SK-N-MC (cell line): ENCODE measurements around the gene PLA2G2D.

Experiments used
- DNase-seq: peaks from one replicate; pipeline ENCODE4 v3.0.0-alpha.2; 2011; ENCODE audit warnings: low read depth, low spot score
- H3K27ac ChIP-seq: fragments of 200-600 bp; sonication (generic); 2 replicates; pipeline ENCODE4 v1.5.1; 2016; ENCODE audit warnings: mixed run types
- H3K36me3 ChIP-seq: fragments of 200-600 bp; sonication (generic); 2 replicates; pipeline ENCODE4 v1.6.1; 2017; ENCODE audit warnings: antibody characterized with exemption, low read length, mixed read lengths; ENCODE audit not compliant: insufficient read depth
- H3K4me3 ChIP-seq: fragments of 200-600 bp; sonication (generic); 2 replicates; pipeline ENCODE4 v1.5.1; 2016
- H3K9ac ChIP-seq: fragments of 200-600 bp; sonication (generic); 2 replicates; pipeline ENCODE4 v1.8.0; 2017; ENCODE audit warnings: mixed run types, mixed read lengths; ENCODE audit not compliant: insufficient read length
- H3K9me3 ChIP-seq: fragments of 200-600 bp; sonication (generic); 2 replicates; pipeline ENCODE4 v1.6.1; 2017; ENCODE audit warnings: low read depth, mild to moderate bottlenecking, antibody characterized with exemption, low read length, moderate library complexity, mixed read lengths
- EZH2 ChIP-seq: fragments of 200-600 bp; sonication (generic); IDR thresholded peaks from one replicate; pipeline ENCODE4 v1.6.1; 2017; ENCODE audit warnings: antibody characterized with exemption
- FOXP2 ChIP-seq: optimal IDR thresholded peaks from 2 replicates; pipeline ENCODE3; 2011; ENCODE audit warnings: mild to moderate bottlenecking, moderate library complexity; ENCODE audit not compliant: insufficient read depth; ENCODE audit errors: extremely low read length, control extremely low read depth
- POLR2AphosphoS5 ChIP-seq: IDR thresholded peaks from 2 replicates; pipeline ENCODE4 v1.6.1; 2012; ENCODE audit warnings: mild to moderate bottlenecking, low read depth, low read length, borderline replicate concordance

The PLA2G2D gene

GRCh38 chr1:20073256-20073655 lies 46.1 kb downstream of the PLA2G2D start:
- Histone ChIP-seq H3K36me3 (no peaks in the 10 kb centered on the region), H3K4me3 (no peak overlapping the region), H3K27ac (no peak overlapping the region), H3K9ac (no peak overlapping the region), H3K9me3 (no peaks in the 10 kb centered on the region)
- no peak for DNase-seq
- no peak for TF ChIP-seq FOXP2
- TF ChIP-seq EZH2 = no peak
- TF ChIP-seq POLR2AphosphoS5 = no peak

GRCh38 chr1:20072771-20073170 lies 46.6 kb downstream of the PLA2G2D start:
- Histone ChIP-seq H3K4me3 (no peak overlapping the region), H3K9ac (no peak overlapping the region), H3K9me3 (no peaks in the 10 kb centered on the region), H3K27ac (no peak overlapping the region), H3K36me3 (no peaks in the 10 kb centered on the region)
- DNase-seq = no peak
- no peak for TF ChIP-seq POLR2AphosphoS5
- TF ChIP-seq EZH2 = no peak
- TF ChIP-seq FOXP2 = no peak

- Histone ChIP-seq H3K27ac (no peak overlapping the region), H3K9ac (no peak overlapping the region), H3K9me3 (no peaks in the 10 kb centered on the region), H3K36me3 (no peaks in the 10 kb centered on the region), H3K4me3 (no peak overlapping the region)
- no peak for DNase-seq
- TF ChIP-seq EZH2 (no peak), FOXP2 (no peak), POLR2AphosphoS5 (no peak)
These were observed 47.9 kb downstream of the PLA2G2D start for GRCh38 chr1:20071416-20071815.

- H3K27ac ChIP-seq = no peak overlapping the region
- H3K36me3 ChIP-seq = no peaks in the 10 kb centered on the region
- no peak for DNase-seq
- TF ChIP-seq FOXP2 (no peak), POLR2AphosphoS5 (no peak), EZH2 (no peak)
- H3K9me3 ChIP-seq = no peaks in the 10 kb centered on the region
- no peak overlapping the region for H3K9ac ChIP-seq
- H3K4me3 ChIP-seq = no peak overlapping the region
These were observed 49.0 kb downstream of the PLA2G2D start for GRCh38 chr1:20070357-20070756.

GRCh38 chr1:20069874-20070273 lies 49.5 kb downstream of the PLA2G2D start, which contains the start of gene PLA2G5:
PLA2G5 (plus strand) TSS chr1:20070194; CDS start chr1:20084831, 14,637 bp downstream.
- TF ChIP-seq FOXP2 = no peak
- TF ChIP-seq POLR2AphosphoS5 = no peak
- no peak for TF ChIP-seq EZH2
- Histone ChIP-seq H3K9me3 (no peaks in the 10 kb centered on the region), H3K36me3 (no peaks in the 10 kb centered on the region), H3K9ac (no peak within 1 kb of the TSS), H3K4me3 (no peak within 1 kb of the TSS), H3K27ac (no peak within 1 kb of the TSS)
- no peak for DNase-seq

GRCh38 chr1:20068722-20069121 lies 50.6 kb downstream of the PLA2G2D start:
- TF ChIP-seq EZH2 (no peak), FOXP2 (no peak), POLR2AphosphoS5 (no peak)
- Histone ChIP-seq H3K4me3 (no peak overlapping the region), H3K9me3 (no peaks in the 10 kb centered on the region), H3K36me3 (no peaks in the 10 kb centered on the region), H3K9ac (no peak overlapping the region), H3K27ac (no peak overlapping the region)
- no peak for DNase-seq

GRCh38 chr1:20063861-20064292 lies 55.5 kb downstream of the PLA2G2D start:
- DNase-seq = no peak

More at GRCh38 chr1:20063861-20064292, 55.5 kb downstream of the PLA2G2D start:
- Histone ChIP-seq H3K27ac (no peak overlapping the region), H3K9ac (no peak overlapping the region), H3K9me3 (no peaks in the 10 kb centered on the region), H3K4me3 (no peak overlapping the region), H3K36me3 (no peaks in the 10 kb centered on the region)
- TF ChIP-seq POLR2AphosphoS5 = no peak
- no peak for TF ChIP-seq EZH2
- no peak for TF ChIP-seq FOXP2
